Neural cell (in vitro differentiated cells): ENCODE results near the gene CAMK2G. TPM values are rescaled to one million over a fixed set of nuclear protein-coding genes. Genes with fewer than 3 reads are reported as not detected.
"Not testable (repeated sequence)": the region's sequence is repeated elsewhere in the genome, so short reads cannot be mapped to it uniquely, and the experiment has no call there.

Source experiments
- H2AFZ ChIP-seq: fragments of 200-600, 300-800 bp; sonication (generic), shearing (Covaris generic); 2 replicates; pipeline ENCODE4 v1.6.0; 2014; ENCODE audit warnings: low read depth, mild to moderate bottlenecking, antibody characterized with exemption, low read length, moderate library complexity
- H3F3A ChIP-seq: fragments of 200-600 bp; shearing (Covaris generic); 2 replicates; pipeline ENCODE4 v1.6.1; 2016; ENCODE audit warnings: mild to moderate bottlenecking, moderate library complexity, mixed read lengths, antibody characterized with exemption, low read length; ENCODE audit not compliant: insufficient read depth, poor library complexity, severe bottlenecking
- H3K27ac ChIP-seq: fragments of 200-600, 300-800 bp; sonication (generic), shearing (Covaris generic); 2 replicates; pipeline ENCODE4 v1.5.1; 2014; ENCODE audit warnings: mild to moderate bottlenecking, low read length, moderate library complexity
- H3K27me3 ChIP-seq: fragments of 300-800, 200-600 bp; sonication (generic), shearing (Covaris generic); 2 replicates; pipeline ENCODE4 v1.6.0; 2014; ENCODE audit warnings: mild to moderate bottlenecking, low read depth, low read length, moderate library complexity; ENCODE audit not compliant: insufficient read depth
- H3K36me3 ChIP-seq: fragments of 300-800, 200-600 bp; sonication (generic), shearing (Covaris generic); 2 replicates; pipeline ENCODE4 v1.5.1; 2014; ENCODE audit warnings: mild to moderate bottlenecking, antibody characterized with exemption, low read length, moderate library complexity; ENCODE audit not compliant: insufficient read depth
- H3K4me2 ChIP-seq: fragments of 300-800, 200-600 bp; sonication (generic), shearing (Covaris generic); 2 replicates; pipeline ENCODE4 v1.6.0; 2014; ENCODE audit warnings: mild to moderate bottlenecking, low read length
- H3K4me3 ChIP-seq: fragments of 300-800, 200-600 bp; sonication (generic), shearing (Covaris generic); 2 replicates; pipeline ENCODE4 v1.5.1; 2014; ENCODE audit warnings: mild to moderate bottlenecking, low read length, moderate library complexity
- H3K79me2 ChIP-seq: fragments of 200-600 bp; shearing (Covaris generic); replicated peaks from 2 replicates; pipeline ENCODE4 v1.6.0; 2014; ENCODE audit warnings: mild to moderate bottlenecking, low read length, moderate library complexity; ENCODE audit not compliant: insufficient read depth
- H3K9ac ChIP-seq: fragments of 300-800, 200-600 bp; sonication (generic), shearing (Covaris generic); 2 replicates; pipeline ENCODE4 v1.6.1; 2016; ENCODE audit warnings: mild to moderate bottlenecking, low read length, mixed read lengths
- H3K9me2 ChIP-seq: fragments of 200-600 bp; shearing (Covaris generic); 2 replicates; pipeline ENCODE4 v1.6.1; 2016; ENCODE audit warnings: mild to moderate bottlenecking, low read length, mixed read lengths; ENCODE audit not compliant: insufficient read depth
- H3K9me3 ChIP-seq: fragments of 200-600, 300-800 bp; sonication (generic), shearing (Covaris generic); 2 replicates; pipeline ENCODE4 v1.6.1; 2016; ENCODE audit warnings: mild to moderate bottlenecking, mixed run types, low read length, moderate library complexity, mixed read lengths
- H4K20me1 ChIP-seq: fragments of 200-600 bp; shearing (Covaris generic); 2 replicates; pipeline ENCODE4 v1.6.1; 2016; ENCODE audit warnings: mild to moderate bottlenecking, mixed run types; ENCODE audit not compliant: insufficient read depth
- CTCF ChIP-seq: fragments of 450-650 bp; IDR thresholded peaks from 2 replicates; pipeline ENCODE4 v1.5.1; 2014; ENCODE audit warnings: antibody characterized with exemption, mild to moderate bottlenecking, moderate library complexity; ENCODE audit not compliant: poor library complexity, severe bottlenecking
- EP300 ChIP-seq: fragments of 450-650 bp; conservative IDR thresholded peaks from 2 replicates; pipeline ENCODE4 v1.6.1; 2014; ENCODE audit warnings: antibody characterized with exemption, mild to moderate bottlenecking, moderate library complexity; ENCODE audit not compliant: poor library complexity, severe bottlenecking
- EZH2 ChIP-seq: fragments of 200-600, 300-800 bp; shearing (Covaris generic), sonication (generic); IDR thresholded peaks from 2 replicates; pipeline ENCODE4 v1.6.1; 2014; ENCODE audit warnings: antibody characterized with exemption, low read length, borderline replicate concordance, mild to moderate bottlenecking; ENCODE audit not compliant: insufficient read depth, poor library complexity, severe bottlenecking
- MXI1 ChIP-seq: fragments of 450-650 bp; conservative IDR thresholded peaks from 2 replicates; pipeline ENCODE4 v1.6.1; 2014; ENCODE audit warnings: antibody characterized with exemption, mild to moderate bottlenecking; ENCODE audit not compliant: poor library complexity, severe bottlenecking
- POLR2AphosphoS5 ChIP-seq: IDR thresholded peaks from 2 replicates; pipeline ENCODE4 v1.6.1; 2012
- RAD21 ChIP-seq: fragments of 450-650 bp; conservative IDR thresholded peaks from 2 replicates; pipeline ENCODE4 v1.6.1; 2014; ENCODE audit warnings: antibody characterized with exemption, mild to moderate bottlenecking, moderate library complexity
- REST ChIP-seq: IDR thresholded peaks from 2 replicates; pipeline ENCODE4 v1.6.1; 2012; ENCODE audit warnings: borderline replicate concordance
- SMC3 ChIP-seq: fragments of 450-650 bp; conservative IDR thresholded peaks from 2 replicates; pipeline ENCODE4 v1.6.1; 2014; ENCODE audit warnings: antibody characterized with exemption, mild to moderate bottlenecking, moderate library complexity; ENCODE audit not compliant: poor library complexity
- TAF1 ChIP-seq: IDR thresholded peaks from 2 replicates; pipeline ENCODE4 v1.6.1; 2012; ENCODE audit warnings: low read depth
- polyA plus RNA-seq: library from polyadenylated mRNA; depleted of rRNA; stranded (reverse); fragments of >200 nt; gene quantifications from 2 replicates; pipeline ENCODE4 v1.2.3, GENCODE V29; 2014

Gene CAMK2G
- polyA plus RNA-seq, 1 donor from 2014 or later = 55.4 TPM

GRCh38 chr10:73796766-73797165 is 77.6 kb downstream of the CAMK2G start:
- H3K27ac ChIP-seq = no peak overlapping the region
- H3K36me3 ChIP-seq = peaks cover under 1% of the 10 kb centered on the region
- H3K9ac ChIP-seq = no peak overlapping the region
- TF ChIP-seq EZH2 (no peak), EP300 (no peak), REST (no peak), SMC3 (no peak), CTCF (no peak), POLR2AphosphoS5 (no peak), MXI1 (no peak), TAF1 (no peak), RAD21 (no peak)
- no peaks in the 10 kb centered on the region for H3F3A ChIP-seq
- H2AFZ ChIP-seq = no peak overlapping the region
- H3K4me3 ChIP-seq = no peak overlapping the region
- H3K27me3 ChIP-seq = no peaks in the 10 kb centered on the region
- H4K20me1 ChIP-seq = no peaks in the 10 kb centered on the region
- no peaks in the 10 kb centered on the region for H3K79me2 ChIP-seq
- H3K4me2 ChIP-seq = no peak overlapping the region
- H3K9me3 ChIP-seq = no peaks in the 10 kb centered on the region
- H3K9me2 ChIP-seq = no peaks in the 10 kb centered on the region

GRCh38 chr10:73796035-73796434 is 78.3 kb downstream of the CAMK2G start:
- not testable (repeated sequence) for H2AFZ ChIP-seq, H3K4me2 ChIP-seq, H3K4me3 ChIP-seq, H3K27ac ChIP-seq, H3K9me2 ChIP-seq, H3K36me3 ChIP-seq, H3K27me3 ChIP-seq, H4K20me1 ChIP-seq, H3K9me3 ChIP-seq, H3K9ac ChIP-seq, H3F3A ChIP-seq, H3K79me2 ChIP-seq

- not testable (repeated sequence) for H3F3A ChIP-seq, H3K9me3 ChIP-seq, H3K79me2 ChIP-seq, H4K20me1 ChIP-seq, H3K4me2 ChIP-seq, H3K36me3 ChIP-seq, H3K27ac ChIP-seq, H3K9ac ChIP-seq, H3K4me3 ChIP-seq, H2AFZ ChIP-seq, H3K9me2 ChIP-seq, H3K27me3 ChIP-seq
Observed at GRCh38 chr10:73795491-73795890, 78.9 kb downstream of the CAMK2G start.
